HepG2 (cell line): ENCODE data around the gene INPP5E. TPM values are rescaled to one million over a fixed set of nuclear protein-coding genes. Genes with fewer than 3 reads are reported as not detected.

Source experiments
- ATAC-seq: fragments of 200-7000 bp; cut with Tn5 transposase; 3 replicates; pipeline ENCODE4 v1.9.1; 2020; ENCODE audit warnings: mild to moderate bottlenecking, moderate library complexity
- BruUV-seq: library from RNA; stranded (reverse); fragments of 400-500 nt; replicated peaks from 2 replicates; lab custom pipeline; 2021; lab: Mats Ljungman, UMichigan
- CTCF ChIA-PET: fragments of 300-600 bp; formaldehyde crosslinking; extraction: SDS; loops from one replicate; lab custom pipeline; 2021; ENCODE audit warnings: low total read pairs, inconsistent platforms, low intra/inter-chr PET ratio; lab: Yijun Ruan, JAX
- POLR2A ChIA-PET: fragments of 350-600 bp; sonication (Branson Sonifier 250); formaldehyde crosslinking; loops from one replicate; lab custom pipeline; 2020; ENCODE audit warnings: antibody characterized with exemption, inconsistent platforms; lab: Yijun Ruan, JAX
- DNase-seq: peaks from one replicate; pipeline ENCODE4 v3.0.0-alpha.2; 2015; ENCODE audit warnings: low spot score
- FAIRE-seq: peaks from 3 replicates; lab custom pipeline; 2011; peaks lifted over from hg19 to GRCh38; lab: Jason Lieb, UNC
- H2AFZ ChIP-seq: one replicate; pipeline ENCODE4 v1.6.1; 2011; ENCODE audit warnings: low read length, inconsistent platforms
- H3K27ac ChIP-seq: fragments of 300-600 bp; 3 replicates; pipeline ENCODE4 v1.8.0; 2011; ENCODE audit warnings: mixed run types, mild to moderate bottlenecking, mixed read lengths, low read length, inconsistent platforms; ENCODE audit not compliant: insufficient read depth; ENCODE audit errors: extremely low read length
- H3K27me3 ChIP-seq, 2 experiments: fragments of 200-600 bp in 1 of 2; 2 replicates in 1 of 2; 3 replicates in 1 of 2; pipeline versions ENCODE4 v1.6.0 to v1.8.0; 2011; ENCODE audit warnings: low read length in 2 of 2, mild to moderate bottlenecking in 2 of 2, moderate library complexity in 2 of 2, inconsistent platforms in 1 of 2; ENCODE audit not compliant: insufficient read depth in 2 of 2, control insufficient read depth in 1 of 2
- H3K36me3 ChIP-seq, 2 experiments: fragments of 200-600 bp in 1 of 2; replicated peaks in 1 of 2; 2 replicates in 1 of 2; 3 replicates in 1 of 2; pipeline versions ENCODE4 v1.5.1 to v1.8.0; 2011; ENCODE audit warnings: low read length in 2 of 2, inconsistent platforms in 1 of 2; ENCODE audit not compliant: insufficient read depth in 2 of 2, control insufficient read depth in 1 of 2
- H3K4me1 ChIP-seq: 2 replicates; pipeline ENCODE4 v1.5.1; 2012; ENCODE audit warnings: low read length, inconsistent platforms; ENCODE audit not compliant: insufficient read depth
- H3K4me2 ChIP-seq: 2 replicates; pipeline ENCODE4 v1.6.0; 2011; ENCODE audit warnings: low read depth, low read length, inconsistent platforms
- H3K4me3 ChIP-seq, 3 experiments: fragments of 200-600 bp in 1 of 3; sonication (generic), shearing (Covaris generic) in 1 of 3; replicated peaks in 1 of 3; 2 replicates each; pipeline ENCODE4 v1.5.1; 2011 to 2016; ENCODE audit warnings: low read length in 3 of 3, inconsistent platforms in 2 of 3, low read depth in 2 of 3, mild to moderate bottlenecking in 2 of 3, control low read depth in 1 of 3, mixed read lengths in 1 of 3; ENCODE audit not compliant: insufficient read depth in 1 of 3
- H3K79me2 ChIP-seq: one replicate; pipeline ENCODE4 v1.6.1; 2011; ENCODE audit warnings: low read length, inconsistent platforms; ENCODE audit not compliant: insufficient read depth
- H3K9ac ChIP-seq: 2 replicates; pipeline ENCODE4 v1.6.0; 2011; ENCODE audit warnings: mild to moderate bottlenecking, low read depth, low read length, inconsistent platforms; ENCODE audit not compliant: insufficient read depth
- H3K9me3 ChIP-seq: 2 replicates; pipeline ENCODE4 v1.5.1; 2012; ENCODE audit warnings: mild to moderate bottlenecking, low read length
- H4K20me1 ChIP-seq: 2 replicates; pipeline ENCODE4 v1.6.0; 2011; ENCODE audit warnings: inconsistent platforms, mild to moderate bottlenecking, low read length, moderate library complexity; ENCODE audit not compliant: insufficient read depth
- AGO2 ChIP-seq: fragments of 200-400 bp; formaldehyde crosslinking; optimal IDR thresholded peaks from 2 replicates; pipeline ENCODE3; 2017; ENCODE audit warnings: mild to moderate bottlenecking, low read depth, low read length, moderate library complexity
- ASH2L ChIP-seq: fragments of 300-600, 200-600 bp; sonication (generic); IDR thresholded peaks from 2 replicates; pipeline ENCODE4 v1.7.0; 2017; ENCODE audit warnings: low read depth, mild to moderate bottlenecking, moderate library complexity, mixed read lengths, low read length; ENCODE audit not compliant: insufficient read length
- MAFF ChIP-seq: IDR thresholded peaks from 2 replicates; pipeline ENCODE4 v1.6.1; 2011; ENCODE audit warnings: low read depth, low read length, improper control_type of control experiment
- MAFK ChIP-seq, 2 experiments: IDR thresholded peaks in 1 of 2; conservative IDR thresholded peaks in 1 of 2; 2 replicates each; pipeline ENCODE4 v1.6.1; 2011; ENCODE audit warnings: improper control_type of control experiment in 2 of 2, low read length in 2 of 2
- MIER3 ChIP-seq: IDR thresholded peaks from 2 replicates; pipeline ENCODE4 v1.6.1; 2016; ENCODE audit warnings: missing compliant biosample characterization, borderline replicate concordance
- ZNF512 ChIP-seq: sonication (generic); formaldehyde crosslinking; IDR thresholded peaks from 2 replicates; pipeline ENCODE4 v1.4.0; 2020; ENCODE audit warnings: mild to moderate bottlenecking, missing genetic modification reagents
- WGBS: methylation state at CpG from one replicate; pipeline ENCODE4 v1.1.6; 2017; ENCODE audit warnings: low lambda C conversion rate; 5-methylcytosine and 5-hydroxymethylcytosine counted together
- in situ Hi-C: cut with HindIII; loops from 2 replicates; pipeline ENCODE4 v1.10.0; 2017; ENCODE audit warnings: low pct_unique_long_range_greater_than_20kb; ENCODE audit not compliant: extremely low pct_ligation_motif_present
- intact Hi-C: fragments of 100-400 bp; cut with micrococcal nuclease; formaldehyde crosslinking; loops from one replicate; pipeline ENCODE4 v1.10.0; 2022; ENCODE audit not compliant: unreplicated experiment
- polyA plus RNA-seq, 8 experiments: library from polyadenylated mRNA; depleted of rRNA in 3 of 8; stranded (reverse) in 7 of 8; unstranded in 1 of 8; fragments of >200 nt; fragmentation: Illumina TruSeq in 4 of 8; extraction: Trizol in 4 of 8; gene quantifications; 2 replicates each; pipeline versions ENCODE4 v1.2.1 to v1.2.3, GENCODE V29; 2011 to 2016; ENCODE audit warnings: low read depth in 4 of 8, missing spikeins in 1 of 8, mixed read lengths in 1 of 8; ENCODE audit not compliant: insufficient read depth in 1 of 8
- total RNA-seq, 5 experiments: library from RNA; depleted of rRNA; stranded (reverse); fragments of >200 nt; fragmentation: Illumina TruSeq; extraction: Trizol; gene quantifications; 2 replicates each; pipeline ENCODE4 v1.2.3, GENCODE V29; 2016; ENCODE audit warnings: low read depth in 1 of 5

Gene INPP5E
- total and polyA plus RNA-seq, 2 of the 13 experiments (the other 11 are each of a cell fraction or from before 2014, with no cell fraction given), result 5.5 TPM

GRCh38 chr9:136457326-136457725 is 17.7 kb upstream of the INPP5E start:
- FAIRE-seq, result no peak
- H3K4me2 ChIP-seq, result no peak overlapping the region
- POLR2A ChIA-PET, result no interaction called here
- CTCF ChIA-PET, result no interaction called here
- in situ Hi-C loops, result no loop called here
- no peak overlapping the region for H3K9ac ChIP-seq
- BruUV-seq, result no TSS peak
- H3K27ac ChIP-seq, result no peak overlapping the region
- TF ChIP-seq AGO2, result peak; percentile 51
- TF ChIP-seq MIER3 (CRISPR knock-in tag), result no peak
- no peak for TF ChIP-seq ZNF512
- TF ChIP-seq, all 625 proteins: peak for 1
- H3K36me3 ChIP-seq, result peaks cover 43 to 82% of the 10 kb centered on the region in 2 experiments; a peak in 4 of 5 replicates
- H4K20me1 ChIP-seq, result no peaks in the 10 kb centered on the region
- H3K4me3 ChIP-seq, result no peak overlapping the region
- DNase-seq, result no peak
- intact Hi-C loops, result no loop called here
- H3K27me3 ChIP-seq, result no peaks in the 10 kb centered on the region
- ATAC-seq, result no peak
- H3K4me1 ChIP-seq, result no peaks in the 10 kb centered on the region
- H2AFZ ChIP-seq, result no peak overlapping the region
- H3K79me2 ChIP-seq, result no peaks in the 10 kb centered on the region
- no peaks in the 10 kb centered on the region for H3K9me3 ChIP-seq
- 95% methylated on average over 21 of the region's 24 CpGs for WGBS

DNA sequence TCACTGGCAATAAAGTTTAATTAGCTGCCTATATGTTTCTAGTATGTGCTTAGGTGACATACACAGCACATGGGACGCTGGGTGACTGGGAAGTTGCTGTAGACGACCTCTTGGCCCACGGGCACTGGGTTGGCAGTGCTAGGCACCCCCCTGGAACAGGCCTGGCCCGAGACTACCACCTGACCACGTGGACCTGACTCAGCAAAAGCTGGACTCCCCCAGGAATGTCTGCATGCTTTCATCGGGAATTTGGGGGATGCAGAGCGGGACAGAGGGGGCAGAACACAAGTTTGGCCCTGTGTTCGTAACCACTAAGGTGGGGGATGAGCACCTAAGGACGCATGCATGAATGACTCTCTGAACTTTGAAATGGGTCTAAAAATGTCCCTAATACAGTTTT is 16.6 kb upstream of the INPP5E start:
- no TSS peak for BruUV-seq
- intact Hi-C loops, result no loop called here

More for the DNA sequence above, 16.6 kb upstream of the INPP5E start:
- in situ Hi-C loops, result no loop called here
- POLR2A ChIA-PET, result no interaction called here
- DNase-seq, result no peak
- Histone ChIP-seq H3K4me1 (no peaks in the 10 kb centered on the region), H3K9ac (no peak overlapping the region), H4K20me1 (no peaks in the 10 kb centered on the region), H3K79me2 (no peaks in the 10 kb centered on the region), H3K27ac (no peak overlapping the region), H3K27me3 (no peaks in the 10 kb centered on the region), H3K4me2 (no peak overlapping the region), H2AFZ (no peak overlapping the region), H3K9me3 (no peaks in the 10 kb centered on the region), H3K4me3 (no peak overlapping the region), H3K36me3 (peaks cover 42 to 77% of the 10 kb centered on the region in 2 experiments; a peak in 4 of 5 replicates)
- no peak for FAIRE-seq
- CTCF ChIA-PET, result no interaction called here
- ATAC-seq, result no peak
- WGBS, result 96% methylated on average over 9 of the region's 9 CpGs
- TF ChIP-seq MAFK (conservative IDR thresholded peaks at IDR 0.05 in 1 of 2, IDR thresholded peaks at IDR 0.05 in 1 of 2; ENCODE audit: low read length in 2 of 2), result peak; percentile 83 to 88
- no peak for TF ChIP-seq ASH2L
- peak; percentile 84 for TF ChIP-seq MAFF
- TF ChIP-seq, all 625 proteins: peak for 2
